ENCODE measurements around the gene ADAM12.

ADAM12 gene

GRCh38 chr10:126156503-126156902 lies 231.8 kb downstream of the ADAM12 start:
- TF ChIP-seq TEAD4 (IDR thresholded peaks at IDR 0.05) (no peak), MAX (IDR thresholded peaks at IDR 0.05) (no peak), YY1 (IDR thresholded peaks at IDR 0.05; ENCODE audit: low read depth) (no peak), REST (IDR thresholded peaks at IDR 0.05; ENCODE audit: low read depth) (no peak), CEBPB (IDR thresholded peaks at IDR 0.05) (no peak), TAF1 (IDR thresholded peaks at IDR 0.05; ENCODE audit: low read depth) (no peak), NFIC (IDR thresholded peaks at IDR 0.05) (no peak)

- TF ChIP-seq CEBPB (IDR thresholded peaks at IDR 0.05) (no peak), RAD21 (IDR thresholded peaks at IDR 0.05; ENCODE audit: low read depth) (no peak), TCF12 (IDR thresholded peaks at IDR 0.05; ENCODE audit: low read depth) (no peak), TEAD4 (IDR thresholded peaks at IDR 0.05) (no peak), FOXM1 (IDR thresholded peaks at IDR 0.05; ENCODE audit: borderline replicate concordance, low read depth) (no peak), MAX (IDR thresholded peaks at IDR 0.05) (no peak), YY1 (IDR thresholded peaks at IDR 0.05; ENCODE audit: low read depth) (no peak), CREB1 (IDR thresholded peaks at IDR 0.05; ENCODE audit: low read depth) (no peak), EP300 (IDR thresholded peaks at IDR 0.05; ENCODE audit: borderline replicate concordance) (no peak), NFIC (IDR thresholded peaks at IDR 0.05) (no peak), EGR1 (IDR thresholded peaks at IDR 0.05) (no peak), ZBTB7A (IDR thresholded peaks at IDR 0.05; ENCODE audit: low read depth) (no peak), TAF1 (IDR thresholded peaks at IDR 0.05; ENCODE audit: low read depth) (no peak), REST (IDR thresholded peaks at IDR 0.05; ENCODE audit: low read depth) (no peak), USF1 (IDR thresholded peaks at IDR 0.05) (no peak)
These were observed 232.3 kb downstream of the ADAM12 start for GRCh38 chr10:126156012-126156411.

GRCh38 chr10:126155528-126155927 lies 232.7 kb downstream of the ADAM12 start:
- TF ChIP-seq CEBPB (IDR thresholded peaks at IDR 0.05) (no peak), CREB1 (IDR thresholded peaks at IDR 0.05; ENCODE audit: low read depth) (no peak), NFIC (IDR thresholded peaks at IDR 0.05) (no peak), EGR1 (IDR thresholded peaks at IDR 0.05) (no peak), USF1 (IDR thresholded peaks at IDR 0.05) (no peak), TCF12 (IDR thresholded peaks at IDR 0.05; ENCODE audit: low read depth) (no peak), FOXM1 (IDR thresholded peaks at IDR 0.05; ENCODE audit: borderline replicate concordance, low read depth) (no peak), TEAD4 (IDR thresholded peaks at IDR 0.05) (no peak), REST (IDR thresholded peaks at IDR 0.05; ENCODE audit: low read depth) (no peak), ZBTB7A (IDR thresholded peaks at IDR 0.05; ENCODE audit: low read depth) (no peak), RAD21 (IDR thresholded peaks at IDR 0.05; ENCODE audit: low read depth) (no peak), MAX (IDR thresholded peaks at IDR 0.05) (no peak), EP300 (IDR thresholded peaks at IDR 0.05; ENCODE audit: borderline replicate concordance) (no peak), YY1 (IDR thresholded peaks at IDR 0.05; ENCODE audit: low read depth) (no peak), TAF1 (IDR thresholded peaks at IDR 0.05; ENCODE audit: low read depth) (no peak)

GRCh38 chr10:126153711-126154628 lies 234.3 kb downstream of the ADAM12 start:
- TF ChIP-seq RAD21 (IDR thresholded peaks at IDR 0.05; ENCODE audit: low read depth) = no peak
- no peak for TF ChIP-seq USF1 (IDR thresholded peaks at IDR 0.05)
- TF ChIP-seq TAF1 (IDR thresholded peaks at IDR 0.05; ENCODE audit: low read depth) = no peak
- TF ChIP-seq EP300 (IDR thresholded peaks at IDR 0.05; ENCODE audit: borderline replicate concordance) = no peak
- no peak for TF ChIP-seq CEBPB (IDR thresholded peaks at IDR 0.05)
- no peak for TF ChIP-seq NFIC (IDR thresholded peaks at IDR 0.05)
- TF ChIP-seq MAX (IDR thresholded peaks at IDR 0.05) = no peak
- TF ChIP-seq YY1 (IDR thresholded peaks at IDR 0.05; ENCODE audit: low read depth) = no peak
- TF ChIP-seq REST (IDR thresholded peaks at IDR 0.05; ENCODE audit: low read depth) = no peak
- TF ChIP-seq FOXM1 (IDR thresholded peaks at IDR 0.05; ENCODE audit: borderline replicate concordance, low read depth) = no peak
- no peak for TF ChIP-seq CREB1 (IDR thresholded peaks at IDR 0.05; ENCODE audit: low read depth)
- no peak for TF ChIP-seq EGR1 (IDR thresholded peaks at IDR 0.05)
- TF ChIP-seq TEAD4 (IDR thresholded peaks at IDR 0.05) = no peak
- no peak for TF ChIP-seq TCF12 (IDR thresholded peaks at IDR 0.05; ENCODE audit: low read depth)
